ENCODE measurements around the gene CCNH.

- no peak for TF ChIP-seq CTCF (IDR thresholded peaks at IDR 0.05; ENCODE audit: low read depth, low read length)
- TF ChIP-seq POLR2A (IDR thresholded peaks at IDR 0.05; ENCODE audit: extremely low read depth, insufficient read length), result no peak
- TF ChIP-seq MYC (IDR thresholded peaks at IDR 0.05; ENCODE audit: low read depth, low read length), result no peak
Observed at GRCh38 chr5:87421307-87421706, 8.6 kb upstream of the CCNH start.
